ENCODE measurements around the gene TSGA10IP.

The TSGA10IP gene

GRCh38 chr11:65945430-65945911 lies at the start of gene TSGA10IP:
Gene TSGA10IP (plus strand): TSS chr11:65945480. CDS start chr11:65945676, 196 bp downstream.
- DNase-seq (ENCODE audit: low read depth), result no peak

GRCh38 chr11:65895482-65895981 lies 49.7 kb upstream of the TSGA10IP start:
- no peak for DNase-seq (ENCODE audit: low read depth)

- no peak for DNase-seq (ENCODE audit: low read depth)
Observed at GRCh38 chr11:65896034-65896999, 49.0 kb upstream of the TSGA10IP start.

GRCh38 chr11:65897020-65897471 lies 48.2 kb upstream of the TSGA10IP start:
- no peak for DNase-seq (ENCODE audit: low read depth)

GRCh38 chr11:65898656-65899355 lies 46.5 kb upstream of the TSGA10IP start:
- no peak for DNase-seq (ENCODE audit: low read depth)

GRCh38 chr11:65899356-65900124 lies 45.7 kb upstream of the TSGA10IP start:
- DNase-seq (ENCODE audit: low read depth), result peak; percentile 52

GRCh38 chr11:65900125-65900898 lies 45.0 kb upstream of the TSGA10IP start, which contains the start of gene FOSL1:
Gene FOSL1 (minus strand): TSS chr11:65900388. CDS start chr11:65900339, 49 bp downstream.
- peak; percentile 84 for DNase-seq (ENCODE audit: low read depth)

- DNase-seq (ENCODE audit: low read depth), result no peak
Observed at GRCh38 chr11:65900899-65901180, 44.4 kb upstream of the TSGA10IP start.

GRCh38 chr11:65903068-65903481 lies 42.2 kb upstream of the TSGA10IP start:
- no peak for DNase-seq (ENCODE audit: low read depth)

- no peak for DNase-seq (ENCODE audit: low read depth)
Observed at GRCh38 chr11:65903715-65904114, 41.6 kb upstream of the TSGA10IP start.

- no peak for DNase-seq (ENCODE audit: low read depth)
Observed at GRCh38 chr11:65906602-65907001, 38.7 kb upstream of the TSGA10IP start.

- DNase-seq (ENCODE audit: low read depth), result no peak
Observed at GRCh38 chr11:65907878-65908277, 37.4 kb upstream of the TSGA10IP start.

GRCh38 chr11:65911682-65912568 lies 33.4 kb upstream of the TSGA10IP start:
- DNase-seq (ENCODE audit: low read depth), result no peak

GRCh38 chr11:65912845-65913244 lies 32.4 kb upstream of the TSGA10IP start:
- DNase-seq (ENCODE audit: low read depth), result no peak

- no peak for DNase-seq (ENCODE audit: low read depth)
Observed at GRCh38 chr11:65915101-65915820, 30.0 kb upstream of the TSGA10IP start.

- DNase-seq (ENCODE audit: low read depth), result no peak
Observed at GRCh38 chr11:65915821-65916251, 29.4 kb upstream of the TSGA10IP start.

GRCh38 chr11:65916391-65916790 lies 28.9 kb upstream of the TSGA10IP start:
- no peak for DNase-seq (ENCODE audit: low read depth)

GRCh38 chr11:65917077-65917433 lies 28.2 kb upstream of the TSGA10IP start:
- DNase-seq (ENCODE audit: low read depth), result no peak

GRCh38 chr11:65917434-65918210 lies 27.7 kb upstream of the TSGA10IP start:
- no peak for DNase-seq (ENCODE audit: low read depth)

Data from stimulated activated CD8-positive, alpha-beta memory T cell treated with anti-CD3 and anti-CD28 coated beads, Interleukin-12 subunit alpha, Interleukin-12 subunit beta, amount 100 ng/mL, for 1 hour (primary cell).